HEK293T (cell line): Measurements from ENCODE around the gene ANKRD33B.

Experiments
- CTCF ChIA-PET: fragments of 350-600 bp; formaldehyde crosslinking; extraction: SDS; loops from one replicate; lab custom pipeline; 2021; ENCODE audit warnings: antibody characterized with exemption, inconsistent platforms; lab: Yijun Ruan, JAX
- POLR2A ChIA-PET: fragments of 350-600 bp; formaldehyde crosslinking; extraction: SDS; loops from one replicate; lab custom pipeline; 2020; ENCODE audit warnings: antibody characterized with exemption, inconsistent platforms; lab: Yijun Ruan, JAX
- DNase-seq: peaks from one replicate; pipeline ENCODE4 v3.0.0; 2012; ENCODE audit warnings: mixed read lengths; ENCODE audit errors: extremely low spot score
- ARNT ChIP-seq: fragments of 450-650 bp; IDR thresholded peaks from 2 replicates; pipeline ENCODE4 v1.6.1; 2017; ENCODE audit warnings: mild to moderate bottlenecking
- BHLHE40 ChIP-seq: fragments of 450-650 bp; IDR thresholded peaks from 2 replicates; pipeline ENCODE4 v1.6.1; 2016; ENCODE audit warnings: mild to moderate bottlenecking, moderate library complexity, borderline replicate concordance
- CTBP1 ChIP-seq: fragments of 450-650 bp; IDR thresholded peaks from 2 replicates; pipeline ENCODE4 v1.6.1; 2016; ENCODE audit warnings: borderline replicate concordance
- ELF4 ChIP-seq: fragments of 450-650 bp; IDR thresholded peaks from 2 replicates; pipeline ENCODE4 v1.6.1; 2017; ENCODE audit warnings: antibody characterized with exemption
- FOXA1 ChIP-seq: fragments of 450-650 bp; IDR thresholded peaks from 2 replicates; pipeline ENCODE4 v1.6.1; 2016; ENCODE audit warnings: mild to moderate bottlenecking
- FOXK2 ChIP-seq: fragments of 450-650 bp; IDR thresholded peaks from 2 replicates; pipeline ENCODE4 v1.6.1; 2016; ENCODE audit warnings: mild to moderate bottlenecking
- FOXM1 ChIP-seq: fragments of 450-650 bp; IDR thresholded peaks from 2 replicates; pipeline ENCODE4 v1.6.1; 2017; ENCODE audit warnings: mild to moderate bottlenecking, borderline replicate concordance
- HDGF ChIP-seq: fragments of 450-650 bp; IDR thresholded peaks from 2 replicates; pipeline ENCODE4 v1.6.1; 2017; ENCODE audit warnings: antibody characterized with exemption, borderline replicate concordance
- L3MBTL2 ChIP-seq: fragments of 450-650 bp; conservative IDR thresholded peaks from 2 replicates; pipeline ENCODE4 v1.6.1; 2016; ENCODE audit warnings: mild to moderate bottlenecking
- LEF1 ChIP-seq: fragments of 450-650 bp; IDR thresholded peaks from 2 replicates; pipeline ENCODE4 v1.6.1; 2017; ENCODE audit warnings: mild to moderate bottlenecking, borderline replicate concordance
- NFRKB ChIP-seq: fragments of 450-650 bp; IDR thresholded peaks from 2 replicates; pipeline ENCODE4 v1.6.1; 2016; ENCODE audit warnings: mild to moderate bottlenecking, moderate library complexity
- PKNOX1 ChIP-seq: fragments of 450-650 bp; IDR thresholded peaks from 2 replicates; pipeline ENCODE4 v1.6.1; 2016
- SP1 ChIP-seq: fragments of 450-650 bp; IDR thresholded peaks from 2 replicates; pipeline ENCODE4 v1.6.1; 2017
- SUZ12 ChIP-seq: fragments of 450-650 bp; IDR thresholded peaks from 2 replicates; pipeline ENCODE4 v1.6.1; 2016; ENCODE audit warnings: mild to moderate bottlenecking
- TARDBP ChIP-seq: fragments of 450-650 bp; IDR thresholded peaks from 2 replicates; pipeline ENCODE4 v1.6.1; 2016
- ZNF384 ChIP-seq: fragments of 450-650 bp; IDR thresholded peaks from 2 replicates; pipeline ENCODE4 v1.6.1; 2016

Gene ANKRD33B

GRCh38 chr5:10653751-10654400 is 90.0 kb downstream of the ANKRD33B start:
- ChIA-PET CTCF (no interaction called here), POLR2A (no interaction called here)
- DNase-seq = no peak
- no peak for TF ChIP-seq TARDBP
- TF ChIP-seq BHLHE40 = no peak
- TF ChIP-seq LEF1 = no peak
- no peak for TF ChIP-seq FOXA1
- TF ChIP-seq PKNOX1 = no peak
- TF ChIP-seq HDGF = no peak
- TF ChIP-seq L3MBTL2 = no peak
- TF ChIP-seq ZNF384 = no peak
- no peak for TF ChIP-seq ARNT
- no peak for TF ChIP-seq SUZ12
- no peak for TF ChIP-seq FOXM1
- no peak for TF ChIP-seq CTBP1
- TF ChIP-seq ELF4 = no peak
- TF ChIP-seq FOXK2 = no peak
- TF ChIP-seq SP1 = no peak
- no peak for TF ChIP-seq NFRKB

GRCh38 chr5:10654566-10654965 is 90.7 kb downstream of the ANKRD33B start:
- CTCF ChIA-PET = no interaction called here
- POLR2A ChIA-PET = no interaction called here
- TF ChIP-seq SP1 (no peak), SUZ12 (no peak), TARDBP (no peak), PKNOX1 (no peak), BHLHE40 (no peak), ZNF384 (no peak), ARNT (no peak), ELF4 (no peak), FOXK2 (no peak)
- no peak for DNase-seq

- DNase-seq = no peak
- TF ChIP-seq NFRKB = no peak
- TF ChIP-seq HDGF = no peak
- no peak for TF ChIP-seq TARDBP
- no peak for TF ChIP-seq ZNF384
- no peak for TF ChIP-seq FOXM1
- no peak for TF ChIP-seq PKNOX1
- TF ChIP-seq BHLHE40 = no peak
- TF ChIP-seq ARNT = no peak
- TF ChIP-seq CTBP1 = no peak
- CTCF ChIA-PET = no interaction called here
- POLR2A ChIA-PET = no interaction called here
These were observed 91.5 kb downstream of the ANKRD33B start for GRCh38 chr5:10655161-10655971.

- TF ChIP-seq ELF4 (no peak), FOXK2 (no peak), FOXA1 (no peak), CTBP1 (no peak), ZNF384 (no peak), TARDBP (no peak), HDGF (no peak), L3MBTL2 (no peak), SUZ12 (no peak), SP1 (no peak), FOXM1 (no peak), PKNOX1 (no peak), ARNT (no peak), NFRKB (no peak), BHLHE40 (no peak), LEF1 (no peak)
- DNase-seq = no peak
- CTCF ChIA-PET = no interaction called here
- POLR2A ChIA-PET = no interaction called here
These were observed 92.3 kb downstream of the ANKRD33B start for GRCh38 chr5:10655972-10656830.

- CTCF ChIA-PET = no interaction called here
- no peak for DNase-seq
- POLR2A ChIA-PET = no interaction called here
- no peak for TF ChIP-seq ARNT
- TF ChIP-seq SUZ12 = no peak
- no peak for TF ChIP-seq HDGF
- no peak for TF ChIP-seq TARDBP
- TF ChIP-seq LEF1 = no peak
- TF ChIP-seq FOXM1 = no peak
- no peak for TF ChIP-seq PKNOX1
- TF ChIP-seq CTBP1 = no peak
- no peak for TF ChIP-seq NFRKB
- TF ChIP-seq L3MBTL2 = no peak
- no peak for TF ChIP-seq FOXK2
- no peak for TF ChIP-seq SP1
These were observed 94.4 kb downstream of the ANKRD33B start for GRCh38 chr5:10658265-10658664.
